GM12873 (cell line): ENCODE measurements around the gene SLC18B1.

Experiments used
- CTCF ChIP-seq: IDR thresholded peaks from 2 replicates; pipeline ENCODE4 v1.5.1; 2012; ENCODE audit warnings: low read depth, mild to moderate bottlenecking, moderate library complexity, low read length, control low read depth; ENCODE audit not compliant: insufficient read depth; ENCODE audit errors: missing control alignments

Gene SLC18B1

DNA sequence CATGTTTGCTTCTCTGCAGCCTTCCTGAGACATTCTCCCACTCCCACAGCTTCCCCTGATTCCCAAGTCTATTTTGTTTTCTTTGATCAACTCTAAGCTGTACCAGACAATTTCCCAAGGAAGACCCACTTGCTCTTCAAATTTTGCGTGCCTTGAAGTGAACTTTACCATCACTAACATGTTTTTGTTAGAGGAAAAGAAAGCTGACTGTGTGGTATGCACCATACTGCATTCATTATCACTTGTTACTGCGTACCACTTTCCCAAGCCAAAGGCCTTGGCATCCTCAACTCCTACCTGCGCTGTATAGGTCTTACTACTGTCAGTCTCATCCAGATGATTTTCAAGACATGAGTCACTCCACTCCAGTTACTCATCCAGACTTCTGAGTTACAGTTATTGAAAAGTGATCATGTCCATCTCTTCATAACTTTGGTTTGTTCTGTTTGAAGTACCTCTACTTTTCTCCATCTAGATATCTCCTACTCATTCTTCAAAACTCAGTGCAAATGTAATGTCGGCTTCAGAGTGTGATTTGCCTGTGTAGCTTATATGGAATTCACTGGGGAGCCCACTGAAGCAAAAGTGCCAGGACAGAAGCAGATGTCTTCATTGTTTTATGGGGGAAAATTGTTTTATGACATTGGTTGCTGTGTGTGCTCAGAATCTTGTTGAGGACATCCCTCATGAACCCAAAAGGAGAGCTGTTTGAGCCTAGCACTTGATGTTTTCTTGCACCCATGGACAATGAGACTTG, 21.1 kb upstream of the SLC18B1 start:
- no peak for TF ChIP-seq CTCF

GRCh38 chr6:132818404-132819359, 20.2 kb upstream of the SLC18B1 start:
- TF ChIP-seq CTCF: no peak

- no peak for TF ChIP-seq CTCF
These were observed 19.3 kb upstream of the SLC18B1 start for GRCh38 chr6:132817554-132818403.

- TF ChIP-seq CTCF: peak; percentile 18
These were observed 18.2 kb upstream of the SLC18B1 start for GRCh38 chr6:132816660-132817059.

DNA sequence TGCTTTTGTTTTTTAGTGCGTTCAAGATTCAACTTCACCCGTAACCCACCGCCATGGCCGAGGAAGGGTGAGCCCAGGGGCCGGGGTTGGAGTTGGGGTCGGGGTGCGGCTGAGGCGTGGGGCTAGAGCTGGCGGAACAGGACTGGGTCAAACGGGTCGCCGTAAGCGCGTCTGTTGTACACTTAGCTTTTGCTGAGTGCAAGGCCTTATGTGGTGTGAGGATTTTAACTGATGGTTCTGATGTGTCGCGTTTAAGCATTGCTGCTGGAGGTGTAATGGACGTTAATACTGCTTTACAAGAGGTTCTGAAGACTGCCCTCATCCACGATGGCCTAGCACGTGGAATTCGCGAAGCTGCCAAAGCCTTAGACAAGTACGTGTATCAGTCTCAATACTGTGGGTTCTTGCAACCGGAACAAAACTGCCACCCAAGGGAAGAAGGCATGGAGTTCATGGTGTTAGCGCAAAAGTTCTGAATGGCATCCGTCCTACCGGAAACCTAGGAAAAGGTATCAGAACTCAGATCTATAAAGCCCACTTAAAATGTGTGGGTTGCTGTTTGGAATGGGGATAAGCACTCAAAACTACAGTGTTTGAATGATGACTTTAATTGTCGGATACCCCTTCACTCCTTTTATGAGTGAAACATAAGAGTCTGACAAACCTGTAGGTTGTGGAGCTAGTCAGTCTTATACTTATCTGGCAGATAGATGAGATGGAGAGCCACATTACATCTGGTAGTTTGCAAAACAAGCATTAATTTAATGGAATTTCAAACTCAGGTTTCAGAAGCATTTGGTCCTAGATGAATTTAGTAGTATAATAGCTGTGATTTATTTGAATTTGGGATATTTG, 16.5 kb upstream of the SLC18B1 start:
- TF ChIP-seq CTCF: no peak

GRCh38 chr6:132813173-132813856, 14.9 kb upstream of the SLC18B1 start:
- TF ChIP-seq CTCF: no peak
